H9 (cell line): Measurements from ENCODE around the gene BEX3. TPM values are rescaled to one million over a fixed set of nuclear protein-coding genes. Genes with fewer than 3 reads are reported as not detected.

ENCODE experiments used
- DNase-seq: peaks from one replicate; pipeline ENCODE4 v3.0.0-alpha.2; 2017
- H2AFZ ChIP-seq: one replicate; pipeline ENCODE4 v1.6.1; 2013; ENCODE audit warnings: mild to moderate bottlenecking, low read length, control low read depth, moderate library complexity
- H2AK5ac ChIP-seq: 2 replicates; pipeline ENCODE4 v1.6.1; 2013; ENCODE audit warnings: low read length, control low read depth, mixed read lengths; ENCODE audit not compliant: insufficient read length
- H2BK120ac ChIP-seq: one replicate; pipeline ENCODE4 v1.6.1; 2013; ENCODE audit warnings: low read depth, mild to moderate bottlenecking, low read length, control low read depth, inconsistent platforms; ENCODE audit not compliant: poor library complexity, severe bottlenecking
- H2BK12ac ChIP-seq: 2 replicates; pipeline ENCODE4 v1.6.1; 2013; ENCODE audit warnings: low read length, control low read depth, mixed read lengths, low read depth; ENCODE audit not compliant: insufficient read length
- H2BK15ac ChIP-seq: 2 replicates; pipeline ENCODE4 v1.6.1; 2013; ENCODE audit warnings: low read depth, low read length, control low read depth
- H2BK20ac ChIP-seq: one replicate; pipeline ENCODE4 v1.6.1; 2013; ENCODE audit warnings: low read depth, mild to moderate bottlenecking, low read length, control low read depth, inconsistent platforms; ENCODE audit not compliant: poor library complexity, severe bottlenecking
- H2BK5ac ChIP-seq: 2 replicates; pipeline ENCODE4 v1.6.1; 2013; ENCODE audit warnings: low read length, control low read depth, mixed read lengths; ENCODE audit not compliant: insufficient read length
- H3K14ac ChIP-seq: 2 replicates; pipeline ENCODE4 v1.6.1; 2013; ENCODE audit warnings: low read length, control low read depth; ENCODE audit not compliant: insufficient read depth
- H3K18ac ChIP-seq: 2 replicates; pipeline ENCODE4 v1.6.1; 2013; ENCODE audit warnings: low read depth, mild to moderate bottlenecking, mixed read lengths, low read length, control low read depth; ENCODE audit not compliant: insufficient read length
- H3K23ac ChIP-seq: 2 replicates; pipeline ENCODE4 v1.6.1; 2013; ENCODE audit warnings: low read length, control low read depth, mixed read lengths, low read depth; ENCODE audit not compliant: insufficient read length
- H3K23me2 ChIP-seq: 2 replicates; pipeline ENCODE4 v1.6.1; 2013; ENCODE audit warnings: low read depth, mild to moderate bottlenecking, mixed read lengths, low read length, control low read depth; ENCODE audit not compliant: insufficient read length, poor library complexity, severe bottlenecking
- H3K27ac ChIP-seq: 2 replicates; pipeline ENCODE4 v1.5.1; 2013; ENCODE audit warnings: low read length, control low read depth, mixed read lengths, low read depth; ENCODE audit not compliant: insufficient read length
- H3K27me3 ChIP-seq: 2 replicates; pipeline ENCODE4 v1.6.1; 2013; ENCODE audit warnings: low read length, control low read depth, inconsistent platforms; ENCODE audit not compliant: insufficient read depth
- H3K4ac ChIP-seq: 2 replicates; pipeline ENCODE4 v1.6.1; 2013; ENCODE audit warnings: low read depth, mild to moderate bottlenecking, control low read depth, inconsistent platforms, low read length, moderate library complexity
- H3K4me1 ChIP-seq: 2 replicates; pipeline ENCODE4 v1.6.1; 2013; ENCODE audit warnings: low read length, control low read depth, inconsistent platforms; ENCODE audit not compliant: insufficient read depth
- H3K4me2 ChIP-seq: 2 replicates; pipeline ENCODE4 v1.6.1; 2013; ENCODE audit warnings: low read length, control low read depth, mixed read lengths; ENCODE audit not compliant: insufficient read length, insufficient read depth
- H3K56ac ChIP-seq: 2 replicates; pipeline ENCODE4 v1.6.1; 2013; ENCODE audit warnings: low read depth, mild to moderate bottlenecking, mixed read lengths, low read length, control low read depth; ENCODE audit not compliant: insufficient read length
- H3K79me1 ChIP-seq: 2 replicates; pipeline ENCODE4 v1.6.1; 2013; ENCODE audit warnings: low read depth, mild to moderate bottlenecking, moderate library complexity, low read length, control low read depth, inconsistent platforms; ENCODE audit not compliant: insufficient read depth, poor library complexity, severe bottlenecking
- H3K79me2 ChIP-seq: 2 replicates; pipeline ENCODE4 v1.6.1; 2013; ENCODE audit warnings: low read length, control low read depth, inconsistent platforms; ENCODE audit not compliant: insufficient read depth
- H3K9ac ChIP-seq: 2 replicates; pipeline ENCODE4 v1.6.1; 2013; ENCODE audit warnings: low read length, control low read depth, mixed read lengths; ENCODE audit not compliant: insufficient read length; ENCODE audit errors: extremely low read depth
- H3K9me3 ChIP-seq: one replicate; pipeline ENCODE4 v1.6.1; 2013; ENCODE audit warnings: low read depth, low read length, inconsistent platforms; ENCODE audit not compliant: control insufficient read depth
- H3T11ph ChIP-seq: one replicate; pipeline ENCODE4 v1.6.1; 2013; ENCODE audit warnings: mild to moderate bottlenecking, low read length, control low read depth, inconsistent platforms
- H4K20me1 ChIP-seq: one replicate; pipeline ENCODE4 v1.6.1; 2013; ENCODE audit not compliant: control insufficient read depth, insufficient read length, insufficient read depth
- H4K5ac ChIP-seq: 2 replicates; pipeline ENCODE4 v1.6.1; 2013; ENCODE audit warnings: low read depth, mild to moderate bottlenecking, mixed read lengths, low read length, control low read depth; ENCODE audit not compliant: insufficient read length
- H4K8ac ChIP-seq: replicated peaks from 2 replicates; pipeline ENCODE4 v1.6.1; 2013; ENCODE audit warnings: low read length, control low read depth, mixed read lengths, low read depth; ENCODE audit not compliant: insufficient read length
- H4K91ac ChIP-seq: 2 replicates; pipeline ENCODE4 v1.6.1; 2013; ENCODE audit warnings: low read depth, mild to moderate bottlenecking, moderate library complexity, mixed read lengths, low read length, control low read depth; ENCODE audit not compliant: insufficient read length
- H3K27ac Mint-ChIP-seq, 3 experiments: 2 replicates in 2 of 3; 3 replicates in 1 of 3; pipeline ENCODE4 v1.8.0; 2020 to 2021; ENCODE audit warnings: mixed read lengths in 3 of 3, mild to moderate bottlenecking in 1 of 3, moderate library complexity in 1 of 3
- H3K27me3 Mint-ChIP-seq: 2 replicates; pipeline ENCODE4 v1.8.0; 2021; ENCODE audit warnings: low read depth, mild to moderate bottlenecking, moderate library complexity, mixed read lengths
- H3K36me3 Mint-ChIP-seq, 3 experiments: 2 replicates in 2 of 3; 3 replicates in 1 of 3; pipeline ENCODE4 v1.8.0; 2020 to 2021; ENCODE audit warnings: low read depth in 3 of 3, mixed read lengths in 3 of 3; ENCODE audit not compliant: insufficient read depth in 1 of 3
- H3K4me1 Mint-ChIP-seq, 2 experiments: 2 replicates each; pipeline ENCODE4 v1.8.0; 2020; ENCODE audit warnings: mixed read lengths in 2 of 2
- H3K4me3 Mint-ChIP-seq, 2 experiments: 2 replicates in 1 of 2; 3 replicates in 1 of 2; pipeline ENCODE4 v1.8.0; 2020 to 2021; ENCODE audit warnings: mild to moderate bottlenecking in 2 of 2, mixed read lengths in 2 of 2, moderate library complexity in 1 of 2
- H3K9me3 Mint-ChIP-seq, 2 experiments: 2 replicates in 1 of 2; 3 replicates in 1 of 2; pipeline ENCODE4 v1.8.0; 2020; ENCODE audit warnings: mild to moderate bottlenecking in 2 of 2, mixed read lengths in 2 of 2, moderate library complexity in 1 of 2
- WGBS: extraction: QIAGEN DNeasy Blood & Tissue Kit; methylation state at CpG from one replicate; pipeline ENCODE4 v1.1.7; 2013; ENCODE audit warnings: missing lambda C conversion rate, low lambda C conversion rate, mixed read lengths; ENCODE audit not compliant: insufficient read length; ENCODE audit errors: extremely low coverage; 5-methylcytosine and 5-hydroxymethylcytosine counted together
- total RNA-seq: library from RNA; stranded (reverse); gene quantifications from 2 replicates; pipeline ENCODE4 v1.2.1, GENCODE V29; 2021
- TF ChIP-seq, protein P1 (sequence below): fragments of 200-600 bp; sonication (generic); conservative IDR thresholded peaks from 3 replicates; pipeline ENCODE4 v1.8.0; 2021; ENCODE audit warnings: antibody characterized with exemption, mild to moderate bottlenecking

BEX3 gene
- total RNA-seq, 1 experiment from 2014 or later = 305 TPM

DNA sequence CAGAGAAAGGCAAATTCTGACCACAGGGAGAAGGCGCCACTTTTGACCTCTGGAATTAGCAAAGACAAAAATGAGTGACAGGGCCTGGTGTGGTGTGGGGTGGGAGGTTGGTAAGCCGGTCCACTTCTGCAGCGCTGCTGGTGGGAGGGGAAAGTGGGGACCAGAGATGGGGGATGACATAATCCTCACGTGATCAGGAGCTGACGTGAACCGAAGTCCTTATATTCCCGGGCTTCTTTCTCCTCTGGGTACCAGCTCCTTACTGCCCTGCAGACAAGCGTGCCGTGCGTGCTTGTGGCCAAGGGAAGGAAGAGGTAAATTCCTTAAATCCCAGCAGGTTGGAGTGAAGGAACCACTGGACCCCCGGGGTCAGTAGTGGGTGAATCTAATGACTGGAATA, 46.3 kb upstream of the BEX3 start, which contains the start of gene TCEAL7:
TSS of gene TCEAL7 (plus strand) at position 249 of the 400 bp plus-strand sequence. CDS start 1,165 bp downstream, outside the sequence.
- peak within 1 kb of the TSS; percentile 37 for H3K4me2 ChIP-seq
- no CpG with 5 or more reads among the region's 11 CpGs for WGBS
- H3K4ac ChIP-seq = no peak within 1 kb of the TSS
- Mint-ChIP-seq H3K36me3 (no peaks in the 10 kb centered on the region; a peak in 1 of 7 replicates), H3K4me1 (peaks cover 26 to 28% of the 10 kb centered on the region in 2 experiments), H3K9me3 (peaks cover 3 to 47% of the 10 kb centered on the region in 2 experiments; a peak in 3 of 5 replicates), H3K27me3 (no peaks in the 10 kb centered on the region), H3K27ac (peak within 1 kb of the TSS in 2 of 3 experiments; percentile 53 to 83; a peak in 5 of 7 replicates), H3K4me3 (peak within 1 kb of the TSS; percentile 51 to 74)
- H3K9me3 ChIP-seq = no peaks in the 10 kb centered on the region
- no peaks in the 10 kb centered on the region for H3K27me3 ChIP-seq
- H3K79me2 ChIP-seq = no peaks in the 10 kb centered on the region
- H2BK15ac ChIP-seq = no peak within 1 kb of the TSS
- H4K8ac ChIP-seq = no peak within 1 kb of the TSS
- no peak within 1 kb of the TSS for H2BK12ac ChIP-seq
- DNase-seq = peak; percentile 59
- H3K18ac ChIP-seq = no peak within 1 kb of the TSS
- peak within 1 kb of the TSS; percentile 78 for H2AFZ ChIP-seq
- peak within 1 kb of the TSS; percentile 41 for H4K5ac ChIP-seq
- H4K20me1 ChIP-seq = no peaks in the 10 kb centered on the region
- no peaks in the 10 kb centered on the region; the same call in 1 of the 2 replicates for H3K4me1 ChIP-seq
- H2BK20ac ChIP-seq = no peak within 1 kb of the TSS
- H3K9ac ChIP-seq = peak within 1 kb of the TSS; percentile 23
- no peak within 1 kb of the TSS for H2AK5ac ChIP-seq
- H3K79me1 ChIP-seq = no peaks in the 10 kb centered on the region
- H4K91ac ChIP-seq = no peak within 1 kb of the TSS
- H3K23ac ChIP-seq = no peak within 1 kb of the TSS
- H3T11ph ChIP-seq = no peak within 1 kb of the TSS
- no peak within 1 kb of the TSS for H2BK5ac ChIP-seq
- no peak within 1 kb of the TSS for H3K56ac ChIP-seq
- no peaks in the 10 kb centered on the region for H3K23me2 ChIP-seq
- no peak within 1 kb of the TSS; the same call in 1 of the 2 replicates for H3K14ac ChIP-seq
- TF ChIP-seq, protein P1, sequence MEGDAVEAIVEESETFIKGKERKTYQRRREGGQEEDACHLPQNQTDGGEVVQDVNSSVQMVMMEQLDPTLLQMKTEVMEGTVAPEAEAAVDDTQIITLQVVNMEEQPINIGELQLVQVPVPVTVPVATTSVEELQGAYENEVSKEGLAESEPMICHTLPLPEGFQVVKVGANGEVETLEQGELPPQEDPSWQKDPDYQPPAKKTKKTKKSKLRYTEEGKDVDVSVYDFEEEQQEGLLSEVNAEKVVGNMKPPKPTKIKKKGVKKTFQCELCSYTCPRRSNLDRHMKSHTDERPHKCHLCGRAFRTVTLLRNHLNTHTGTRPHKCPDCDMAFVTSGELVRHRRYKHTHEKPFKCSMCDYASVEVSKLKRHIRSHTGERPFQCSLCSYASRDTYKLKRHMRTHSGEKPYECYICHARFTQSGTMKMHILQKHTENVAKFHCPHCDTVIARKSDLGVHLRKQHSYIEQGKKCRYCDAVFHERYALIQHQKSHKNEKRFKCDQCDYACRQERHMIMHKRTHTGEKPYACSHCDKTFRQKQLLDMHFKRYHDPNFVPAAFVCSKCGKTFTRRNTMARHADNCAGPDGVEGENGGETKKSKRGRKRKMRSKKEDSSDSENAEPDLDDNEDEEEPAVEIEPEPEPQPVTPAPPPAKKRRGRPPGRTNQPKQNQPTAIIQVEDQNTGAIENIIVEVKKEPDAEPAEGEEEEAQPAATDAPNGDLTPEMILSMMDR = no peak
- no peak within 1 kb of the TSS for H2BK120ac ChIP-seq
- H3K27ac ChIP-seq = no peak within 1 kb of the TSS
